Left kidney (tissue), 2 donors: ENCODE results near the gene GNG13. TPM values are rescaled to one million over a fixed set of nuclear protein-coding genes. Genes with fewer than 3 reads are reported as not detected.
"Not testable (repeated sequence)": the region's sequence is repeated elsewhere in the genome, so short reads cannot be mapped to it uniquely, and the experiment has no call there.

ENCODE experiments used
- DNase-seq: peaks from one replicate; pipeline ENCODE4 v3.0.0-alpha.2; 2013
- polyA plus RNA-seq: library from polyadenylated mRNA; unstranded; fragments of 120-200 nt; gene quantifications from one replicate; pipeline ENCODE4 v1.2.1, GENCODE V29; 2013; ENCODE audit not compliant: insufficient read length

GNG13 gene
- polyA plus RNA-seq, 1 donor, result 0.42 TPM

DNA sequence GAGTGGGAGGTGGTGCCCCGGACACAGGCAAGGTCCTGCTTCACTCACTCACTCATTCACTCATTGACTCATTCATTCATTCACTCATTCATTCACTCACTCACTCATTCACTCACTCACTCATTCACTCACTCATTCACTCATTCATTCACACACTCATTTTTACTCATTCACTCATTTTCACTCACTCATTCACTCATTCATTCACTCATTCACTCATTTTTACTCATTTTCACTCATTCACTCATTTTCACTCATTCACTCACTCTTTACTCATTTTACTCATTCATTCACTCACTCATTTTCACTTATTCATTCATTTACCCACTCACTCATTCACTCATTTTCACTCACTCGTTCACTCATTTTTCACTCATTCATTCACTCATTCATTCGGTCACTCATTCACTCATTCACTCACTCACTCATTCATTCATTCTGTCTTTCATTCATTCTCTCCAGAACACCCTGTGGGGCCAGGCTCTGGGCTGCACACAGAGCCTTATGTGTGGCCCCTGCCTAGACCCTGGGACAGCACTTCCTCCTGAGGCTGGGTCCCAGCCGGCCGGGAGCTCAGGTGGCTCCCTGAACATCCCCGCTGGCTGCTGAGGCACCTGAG is 21.5 kb downstream of the GNG13 start:
- no peak for DNase-seq

DNA sequence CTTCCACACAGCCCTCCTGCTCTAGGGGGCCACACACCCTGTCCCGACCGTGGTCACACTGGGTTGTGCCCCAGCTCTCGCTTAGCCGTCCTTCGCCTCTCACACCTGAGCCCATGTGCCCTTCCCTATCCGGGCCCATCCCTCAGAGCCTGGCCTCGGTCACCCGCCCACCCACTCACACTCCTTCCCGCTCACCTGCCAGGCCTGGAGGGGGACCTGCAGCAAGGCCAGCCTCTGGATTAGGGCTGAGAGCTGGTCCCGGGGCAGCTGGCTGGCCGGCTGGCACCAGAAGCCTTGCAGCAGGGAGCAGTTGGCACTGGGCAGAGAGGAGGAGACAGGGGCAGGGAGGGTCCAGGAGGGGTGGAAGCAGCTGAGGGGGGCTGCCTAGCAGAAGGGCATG is 22.1 kb downstream of the GNG13 start:
- DNase-seq, result no peak

DNA sequence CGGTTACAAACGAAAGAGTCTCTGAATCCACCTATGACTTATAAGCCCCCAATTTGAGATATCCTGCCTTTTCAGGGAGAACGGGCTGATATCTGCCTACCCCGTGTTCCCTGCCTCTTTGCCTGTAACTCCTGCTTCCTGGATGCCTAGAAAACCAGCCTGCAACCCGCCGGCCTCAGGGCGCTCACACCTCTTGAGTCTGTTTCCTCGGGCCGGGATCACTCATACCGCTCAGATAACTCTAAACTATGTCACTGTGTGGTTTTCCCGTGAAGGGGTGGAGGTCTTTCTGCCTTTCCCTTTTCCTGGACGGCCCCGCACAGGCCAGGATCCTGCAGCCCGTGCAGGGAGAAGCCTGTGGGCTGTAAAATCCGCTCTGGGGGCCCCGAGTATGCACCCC is 22.7 kb downstream of the GNG13 start:
- DNase-seq, result no peak

DNA sequence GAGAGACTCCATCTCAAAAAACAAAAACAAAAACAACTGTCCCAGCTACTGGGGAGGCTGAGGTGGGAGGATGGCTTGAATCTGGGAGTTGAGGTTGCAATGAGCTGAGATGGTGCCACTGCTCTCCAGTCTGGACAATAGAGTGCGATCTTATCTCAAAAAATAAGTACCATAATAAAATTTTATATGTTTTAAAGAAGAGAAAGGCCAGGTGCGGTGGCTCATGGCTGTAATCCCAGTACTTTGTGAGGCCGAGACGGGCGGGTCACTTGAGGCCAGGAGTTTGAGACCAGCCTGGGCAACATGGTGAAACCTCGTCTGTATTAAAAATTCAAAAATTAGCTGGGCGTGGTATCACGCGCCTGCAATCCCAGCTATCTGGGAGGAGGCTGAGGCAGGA is 23.7 kb downstream of the GNG13 start:
- DNase-seq, result no peak

DNA sequence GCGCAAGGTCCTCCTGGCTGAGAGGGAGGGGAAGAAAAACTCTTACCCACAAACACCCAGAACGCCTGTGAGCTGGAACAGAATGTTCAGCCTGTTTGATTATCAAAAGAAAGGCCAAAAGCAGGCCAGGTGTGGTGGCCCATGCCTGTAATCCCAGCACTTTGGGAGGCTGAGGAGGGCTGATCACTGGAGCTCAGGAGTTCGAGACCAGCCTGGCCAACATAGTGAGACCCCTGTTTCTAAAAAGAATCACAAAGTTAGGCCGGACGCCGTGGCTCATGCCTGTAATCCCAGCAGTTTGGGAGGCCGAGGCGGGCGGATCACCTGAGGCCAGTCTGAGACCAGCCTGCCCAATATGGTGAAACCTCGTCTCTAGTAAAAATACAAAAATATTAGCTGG is 24.2 kb downstream of the GNG13 start:
- not testable (repeated sequence) for DNase-seq

DNA sequence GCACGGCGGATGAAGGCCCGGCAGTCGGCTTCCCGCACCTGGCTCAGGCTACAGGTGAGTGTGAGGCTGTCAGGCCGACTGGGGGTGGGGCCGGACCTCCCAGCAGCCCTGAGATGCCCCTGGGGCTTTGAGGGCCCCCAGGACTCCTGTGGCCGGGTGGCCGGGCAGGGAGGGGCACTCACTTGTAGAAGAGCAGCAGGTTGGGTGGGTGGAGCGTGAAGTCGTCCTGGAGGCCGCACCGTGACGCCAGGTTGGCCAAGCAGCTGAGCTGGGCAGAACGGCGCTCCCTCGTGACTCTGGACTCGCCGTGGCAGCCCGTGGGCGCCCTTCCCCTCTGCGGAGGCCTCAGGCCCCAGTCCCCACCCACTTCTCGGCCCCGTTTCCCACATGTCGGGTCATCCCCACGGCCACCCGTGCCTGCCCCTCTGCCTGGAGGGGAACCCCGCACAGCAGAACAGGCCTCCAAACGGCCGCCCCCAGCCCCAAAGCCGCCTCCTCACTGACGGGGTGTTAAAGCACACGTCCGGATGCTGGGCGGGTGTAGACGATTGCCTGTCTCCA is 25.2 kb downstream of the GNG13 start:
- DNase-seq, result no peak

DNA sequence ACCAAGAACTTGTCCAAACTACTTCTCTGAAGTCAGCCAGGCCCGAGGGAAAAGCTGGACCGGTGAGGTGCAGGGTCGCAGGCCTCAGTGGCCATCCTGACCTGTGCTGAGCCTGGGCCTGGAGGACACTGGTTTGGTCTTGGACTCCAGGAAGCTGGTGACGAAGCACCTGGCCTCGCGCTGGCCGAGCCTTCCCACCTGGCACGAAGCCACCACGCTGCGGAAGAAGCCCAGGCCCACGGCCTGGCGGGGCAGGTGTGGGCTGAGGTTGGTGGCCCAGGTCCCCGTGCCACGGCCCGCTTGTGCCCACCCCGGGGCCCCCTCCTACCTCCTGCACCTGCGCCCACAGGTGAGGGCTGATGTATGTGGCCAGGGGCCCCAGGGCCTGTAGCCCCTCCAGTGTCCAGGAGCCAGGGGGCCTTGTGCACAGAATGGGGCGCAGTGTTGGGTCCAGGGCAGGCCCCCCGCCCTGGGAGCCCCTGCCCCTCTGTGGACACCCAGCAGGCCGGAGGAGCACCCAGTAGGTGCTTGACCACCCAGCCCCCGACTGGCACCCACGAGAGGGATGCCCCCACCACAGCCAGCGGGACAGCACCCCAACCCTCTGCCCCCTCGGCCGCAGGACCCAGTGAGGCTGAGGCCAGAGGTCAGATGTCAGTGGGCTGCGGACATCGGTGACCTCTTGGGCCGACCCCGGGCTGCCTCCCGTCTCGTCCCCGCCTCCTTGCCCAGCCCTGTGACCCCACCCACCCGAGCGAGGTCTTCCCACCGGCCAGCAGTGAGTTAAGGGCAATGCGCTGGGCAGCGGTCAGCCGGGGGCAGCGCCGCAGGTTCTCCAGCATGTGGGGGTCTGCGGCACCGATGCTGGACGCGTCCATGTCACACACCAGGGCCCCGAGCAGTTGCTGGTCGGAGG is 26.2 kb downstream of the GNG13 start:
- no peak for DNase-seq

DNA sequence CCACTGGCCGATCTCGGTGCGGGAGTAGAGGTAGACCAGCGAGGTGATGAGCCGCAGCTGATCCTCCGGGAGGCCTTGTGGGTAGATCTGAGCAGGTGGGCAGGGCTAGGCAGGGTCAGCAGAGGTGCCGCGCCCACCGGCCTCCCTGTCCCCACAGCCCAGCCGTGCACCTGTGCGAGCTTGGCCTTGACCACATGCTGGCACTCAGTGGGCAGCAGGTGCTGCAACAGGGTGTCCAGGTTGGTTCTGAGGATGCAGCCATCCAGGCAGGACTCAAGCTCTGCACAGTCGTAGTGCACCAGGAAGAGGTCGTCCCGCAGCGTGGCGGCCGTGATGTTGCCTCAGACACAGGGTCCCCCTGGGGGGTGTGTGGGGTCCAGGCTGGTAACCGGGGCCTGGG is 27.6 kb downstream of the GNG13 start:
- DNase-seq, result no peak

DNA sequence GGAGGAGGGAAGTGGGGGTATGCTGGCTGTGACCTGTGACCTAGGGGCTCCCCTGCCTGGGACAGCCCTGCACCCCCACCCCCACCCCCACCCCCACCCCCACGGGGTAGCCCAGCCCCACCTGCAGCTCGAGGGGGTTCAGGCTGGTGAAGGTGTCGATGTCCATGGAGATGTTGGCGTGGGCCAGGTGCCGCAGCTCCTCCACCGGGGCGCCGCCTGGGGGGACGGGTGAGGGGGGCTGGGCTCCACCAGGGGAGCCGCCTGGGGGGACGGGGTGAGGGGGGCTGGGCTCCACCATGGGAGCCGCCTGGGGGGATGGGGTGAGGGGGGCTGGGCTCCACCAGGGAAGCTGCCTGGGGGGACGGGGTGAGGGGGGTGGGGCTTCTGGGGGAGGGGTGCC is 30.1 kb downstream of the GNG13 start:
- no peak for DNase-seq

DNA sequence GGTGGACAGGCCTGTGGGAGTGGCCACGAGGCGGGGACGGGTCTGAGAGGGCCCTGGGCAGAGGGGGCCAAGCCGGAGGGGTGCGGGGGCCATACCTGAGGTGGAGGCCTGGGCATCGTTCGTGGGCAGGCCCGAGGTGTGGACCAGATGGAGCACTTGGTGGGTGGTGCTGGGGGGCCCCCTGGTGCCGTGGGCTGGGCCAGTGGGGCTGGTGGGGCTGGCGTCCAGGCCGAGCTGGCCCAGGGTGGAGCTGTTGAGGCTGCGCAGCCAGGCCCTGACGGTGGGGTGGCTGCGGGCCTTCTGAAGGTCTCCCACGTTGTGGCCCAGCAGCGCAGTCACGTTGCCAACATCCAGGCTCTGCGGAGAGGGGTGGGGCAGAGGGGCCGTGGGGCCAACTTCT is 30.6 kb downstream of the GNG13 start:
- DNase-seq, result no peak

DNA sequence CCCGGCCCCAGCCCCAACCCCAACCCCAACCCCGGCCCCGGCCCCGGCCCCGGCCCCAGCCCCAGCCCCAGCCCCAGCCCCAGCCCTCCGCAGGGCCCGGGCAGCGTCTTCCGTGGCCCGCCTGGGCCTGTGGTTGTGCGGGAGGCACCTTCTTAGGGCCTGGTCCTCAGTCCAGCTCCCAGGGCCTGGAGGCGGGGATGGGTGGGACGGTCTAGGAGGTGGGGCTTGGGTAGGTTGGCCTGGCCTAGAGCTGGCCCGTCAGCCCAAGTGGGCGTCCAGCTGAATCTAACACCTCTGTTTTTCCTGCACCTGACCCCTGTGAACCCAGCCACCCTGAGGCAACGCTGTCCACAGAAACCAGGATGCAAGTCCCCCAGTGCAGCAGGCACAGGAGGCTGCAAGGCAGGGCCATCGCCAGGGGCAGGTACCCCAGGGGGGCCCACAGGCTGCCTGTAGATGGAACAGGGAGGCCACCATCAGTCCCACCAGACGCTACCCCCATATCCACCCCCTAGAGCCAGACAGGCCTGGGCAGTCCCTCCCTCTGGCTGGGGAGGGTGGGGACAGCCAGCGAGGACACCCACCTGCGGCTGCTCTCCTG is 31.2 kb downstream of the GNG13 start:
- DNase-seq, result no peak

DNA sequence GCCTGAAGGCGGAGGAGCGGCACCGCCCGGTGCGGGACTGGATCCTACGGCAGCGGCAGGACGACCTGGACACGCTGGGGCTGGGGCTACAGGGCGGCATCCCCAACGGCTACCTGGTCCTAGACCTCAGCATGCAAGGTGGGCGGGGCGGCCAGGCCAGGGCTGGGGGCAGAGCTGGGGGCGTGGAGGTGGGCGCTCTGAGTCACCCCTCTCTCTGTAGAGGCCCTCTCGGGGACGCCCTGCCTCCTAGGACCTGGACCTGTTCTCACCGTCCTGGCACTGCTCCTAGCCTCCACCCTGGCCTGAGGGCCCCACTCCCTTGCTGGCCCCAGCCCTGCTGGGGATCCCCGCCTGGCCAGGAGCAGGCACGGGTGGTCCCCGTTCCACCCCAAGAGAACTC is 32.1 kb downstream of the GNG13 start:
- no peak for DNase-seq

DNA sequence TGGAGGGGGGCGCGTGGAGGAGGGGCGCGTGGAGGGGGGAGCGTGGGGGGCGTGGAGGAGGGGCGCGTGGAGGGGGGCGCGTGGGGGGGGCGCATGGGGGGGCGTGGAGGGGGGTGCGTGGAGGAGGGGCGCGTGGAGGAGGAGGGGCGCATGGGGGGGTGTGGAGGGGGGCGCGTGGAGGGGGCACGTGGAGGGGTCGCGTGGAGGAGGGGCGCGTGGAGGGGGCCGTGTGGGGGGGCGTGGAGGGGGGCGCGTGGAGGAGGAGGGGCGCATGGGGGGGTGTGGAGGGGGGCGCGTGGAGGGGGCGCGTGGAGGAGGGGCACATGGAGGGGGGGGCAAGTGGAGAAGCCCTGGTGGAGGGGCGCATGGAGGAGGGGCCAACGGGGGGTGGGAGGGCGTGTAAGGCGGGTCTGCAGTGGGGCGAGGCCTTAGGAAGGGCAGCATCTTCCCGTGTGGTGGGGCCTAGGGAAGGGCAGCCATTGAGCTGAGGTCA is 32.7 kb downstream of the GNG13 start:
- no peak for DNase-seq

DNA sequence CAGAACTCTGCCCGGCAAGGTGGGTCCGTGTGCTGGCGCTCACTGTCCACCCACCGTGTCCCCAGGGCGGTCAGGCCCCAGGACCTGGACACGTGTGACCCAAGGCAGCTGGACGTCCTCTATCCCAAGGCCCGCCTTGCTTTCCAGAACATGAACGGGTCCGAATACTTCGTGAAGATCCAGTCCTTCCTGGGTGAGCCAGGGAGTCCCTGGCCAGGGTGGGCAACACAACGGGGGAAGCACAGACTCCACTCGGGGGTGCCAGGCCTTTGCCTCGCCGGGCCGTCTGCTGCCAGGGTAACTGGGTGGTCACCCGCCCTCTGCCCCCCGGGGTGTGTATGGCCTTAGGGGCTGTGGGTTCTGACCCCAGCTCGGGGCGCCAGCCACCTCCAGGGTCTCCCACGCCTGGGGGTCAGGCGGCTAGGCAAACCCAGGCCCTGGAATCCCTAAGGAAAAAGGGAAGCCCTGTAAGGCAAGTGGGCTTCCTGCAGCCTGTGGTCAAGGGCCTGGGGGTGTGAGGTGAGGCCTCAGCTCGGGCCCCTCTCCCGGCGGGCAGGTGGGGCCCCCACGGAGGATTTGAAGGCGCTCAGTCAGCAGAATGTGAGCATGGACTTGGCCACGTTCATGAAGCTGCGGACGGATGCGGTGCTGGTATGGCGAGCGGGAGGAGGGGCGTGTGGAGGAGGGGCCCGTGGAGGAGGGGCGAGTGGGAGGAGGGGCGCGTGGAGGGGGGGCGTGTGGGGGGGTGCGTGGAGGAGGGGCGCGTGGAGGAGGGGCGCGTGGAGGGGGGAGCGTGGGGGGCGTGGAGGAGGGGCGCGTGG is 33.5 kb downstream of the GNG13 start:
- DNase-seq, result no peak

DNA sequence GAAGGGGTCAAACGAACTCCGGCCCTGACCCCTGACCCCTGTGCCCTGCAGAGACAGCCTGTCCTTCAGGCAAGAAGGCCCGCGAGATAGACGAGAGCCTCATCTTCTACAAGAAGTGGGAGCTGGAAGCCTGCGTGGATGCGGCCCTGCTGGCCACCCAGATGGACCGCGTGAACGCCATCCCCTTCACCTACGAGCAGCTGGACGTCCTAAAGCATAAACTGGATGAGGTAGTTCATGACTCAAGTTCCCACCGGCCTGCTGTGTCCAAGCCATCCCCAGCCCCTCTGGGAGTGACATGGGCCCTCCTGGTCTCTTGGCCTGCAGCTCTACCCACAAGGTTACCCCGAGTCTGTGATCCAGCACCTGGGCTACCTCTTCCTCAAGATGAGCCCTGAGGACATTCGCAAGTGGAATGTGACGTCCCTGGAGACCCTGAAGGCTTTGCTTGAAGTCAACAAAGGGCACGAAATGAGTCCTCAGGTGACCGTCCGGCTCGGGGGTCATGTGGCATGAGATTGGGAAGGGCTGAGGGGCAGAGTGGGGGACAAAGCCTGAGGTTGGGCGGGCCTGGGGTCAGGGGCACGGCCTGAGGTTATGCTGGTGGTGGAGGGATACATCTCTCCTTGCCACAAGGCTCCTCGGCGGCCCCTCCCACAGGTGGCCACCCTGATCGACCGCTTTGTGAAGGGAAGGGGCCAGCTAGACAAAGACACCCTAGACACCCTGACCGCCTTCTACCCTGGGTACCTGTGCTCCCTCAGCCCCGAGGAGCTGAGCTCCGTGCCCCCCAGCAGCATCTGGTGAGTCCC is 34.3 kb downstream of the GNG13 start:
- no peak for DNase-seq

DNA sequence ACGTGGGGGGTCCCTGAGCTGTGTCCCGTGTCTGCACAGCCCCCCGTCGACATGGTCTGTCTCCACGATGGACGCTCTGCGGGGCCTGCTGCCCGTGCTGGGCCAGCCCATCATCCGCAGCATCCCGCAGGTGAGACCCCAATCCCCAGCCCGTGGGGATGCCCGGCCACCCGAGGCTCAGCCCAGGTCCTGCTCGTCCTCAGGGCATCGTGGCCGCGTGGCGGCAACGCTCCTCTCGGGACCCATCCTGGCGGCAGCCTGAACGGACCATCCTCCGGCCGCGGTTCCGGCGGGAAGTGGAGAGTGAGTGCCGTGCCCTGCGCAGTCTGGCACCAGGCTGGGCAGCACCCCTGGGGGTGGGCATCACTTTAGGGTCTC is 35.1 kb downstream of the GNG13 start:
- no peak for DNase-seq

DNA sequence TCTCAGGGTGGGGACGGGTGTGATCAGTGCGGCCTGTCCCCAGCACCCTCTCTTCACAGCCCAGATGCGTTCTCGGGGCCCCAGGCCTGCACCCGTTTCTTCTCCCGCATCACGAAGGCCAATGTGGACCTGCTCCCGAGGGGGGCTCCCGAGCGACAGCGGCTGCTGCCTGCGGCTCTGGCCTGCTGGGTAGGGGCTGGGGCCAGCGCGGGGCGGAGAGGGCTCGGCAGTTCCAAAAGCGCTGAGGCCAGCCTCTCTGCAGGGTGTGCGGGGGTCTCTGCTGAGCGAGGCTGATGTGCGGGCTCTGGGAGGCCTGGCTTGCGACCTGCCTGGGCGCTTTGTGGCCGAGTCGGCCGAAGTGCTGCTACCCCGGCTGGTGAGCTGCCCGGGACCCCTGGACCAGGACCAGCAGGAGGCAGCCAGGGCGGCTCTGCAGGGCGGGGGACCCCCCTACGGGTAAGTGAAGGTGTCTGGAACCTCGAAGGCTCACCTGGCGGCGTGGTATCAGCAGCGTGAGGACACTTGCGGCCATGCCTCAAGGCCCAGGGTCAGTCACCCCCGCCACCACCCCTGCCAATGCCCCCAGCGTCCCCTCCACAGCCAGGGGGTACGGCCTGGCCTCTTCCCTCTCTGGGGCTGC is 35.6 kb downstream of the GNG13 start:
- DNase-seq, result no peak

DNA sequence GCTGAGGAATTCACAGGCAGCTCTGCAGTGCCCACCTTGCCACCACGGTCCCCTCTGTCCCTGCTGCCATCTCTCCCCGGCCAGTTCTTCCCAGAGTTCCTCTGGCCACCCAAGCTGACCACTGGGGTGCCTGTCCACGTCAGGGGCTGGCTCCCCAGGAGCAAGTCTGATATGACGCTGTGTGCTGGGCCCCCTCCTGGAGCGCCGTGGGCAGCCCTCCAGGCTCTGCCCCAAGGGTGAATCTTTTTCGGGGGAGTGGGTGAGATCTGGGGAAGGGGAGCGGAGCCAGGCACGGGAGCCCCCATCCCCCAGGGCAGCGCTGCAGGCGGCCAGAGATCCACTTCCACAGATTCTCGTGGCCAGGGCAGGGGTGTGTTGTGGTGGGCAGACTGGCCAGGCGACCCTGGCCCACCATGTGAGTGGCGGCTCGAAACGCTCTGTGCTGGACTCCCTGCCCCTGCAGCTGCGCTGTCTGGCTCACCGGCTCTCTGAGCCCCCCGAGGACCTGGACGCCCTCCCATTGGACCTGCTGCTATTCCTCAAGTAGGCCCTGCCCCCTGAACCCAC is 36.3 kb downstream of the GNG13 start:
- DNase-seq, result no peak

DNA sequence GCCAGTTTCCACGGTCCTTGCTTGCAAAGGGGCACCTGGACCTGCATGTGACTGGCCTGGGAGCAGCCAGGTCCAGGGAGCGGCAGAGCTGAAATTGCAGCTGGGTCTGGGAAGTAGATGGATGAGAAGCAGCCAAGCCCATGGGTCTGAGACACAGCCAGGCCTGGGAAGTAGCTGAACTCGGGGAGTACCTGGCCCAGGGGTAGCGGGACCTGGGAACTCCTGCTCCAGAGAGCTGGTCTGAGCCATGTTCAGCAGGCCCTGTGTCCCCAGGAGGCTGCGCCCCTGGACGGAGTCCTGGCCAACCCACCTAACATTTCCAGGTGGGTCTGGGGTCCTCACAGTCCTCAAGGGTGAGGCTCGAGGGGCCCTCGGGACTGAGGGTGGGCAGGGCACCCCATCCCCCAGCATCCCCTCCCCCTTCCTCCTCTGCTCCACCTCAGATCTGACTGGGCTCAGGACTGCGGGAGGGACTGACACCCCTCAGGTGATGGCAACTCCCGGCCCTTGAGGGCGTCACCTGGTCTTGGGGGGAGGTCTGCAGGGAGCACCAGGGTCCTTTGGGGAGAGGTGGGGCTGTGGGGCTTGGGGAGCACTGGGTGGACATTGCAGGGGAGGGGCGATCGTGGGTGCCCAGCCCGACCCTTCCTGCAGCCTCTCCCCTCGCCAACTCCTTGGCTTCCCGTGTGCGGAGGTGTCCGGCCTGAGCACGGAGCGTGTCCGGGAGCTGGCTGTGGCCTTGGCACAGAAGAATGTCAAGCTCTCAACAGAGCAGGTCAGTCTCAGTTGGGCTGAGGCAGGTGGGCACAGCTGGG is 37.0 kb downstream of the GNG13 start:
- DNase-seq, result no peak
